Uterus (tissue), 4 donors: ENCODE measurements around the gene SPATA31D4. TPM values are rescaled to one million over a fixed set of nuclear protein-coding genes. Genes with fewer than 3 reads are reported as not detected.

Experiments used
- DNase-seq, 2 donors: peaks; one replicate each; pipeline ENCODE4 v3.0.0-alpha.2; 2019 to 2020
- H3K27ac ChIP-seq, 2 donors: fragments of 200-600 bp; sonication (generic); 1 replicate in 1 of 2; 2 replicates in 1 of 2; pipeline ENCODE4 v1.5.1; 2016 to 2018
- H3K27me3 ChIP-seq, 2 donors: fragments of 200-600 bp; sonication (generic); one replicate each; pipeline ENCODE4 v1.5.1; 2018 to 2019; ENCODE audit warnings: control low read depth in 1 of 2
- H3K36me3 ChIP-seq, 2 donors: fragments of 200-600 bp; sonication (generic); one replicate each; pipeline ENCODE4 v1.5.1; 2019; ENCODE audit warnings: control low read depth in 1 of 2
- H3K4me1 ChIP-seq, 2 donors: fragments of 200-600 bp; sonication (generic); one replicate each; pipeline ENCODE4 v1.5.1; 2018 to 2019; ENCODE audit warnings: control low read depth in 1 of 2
- H3K4me3 ChIP-seq, 2 donors: fragments of 200-600 bp; sonication (generic); 1 replicate in 1 of 2; 2 replicates in 1 of 2; pipeline ENCODE4 v1.5.1; 2018 to 2019; ENCODE audit warnings: mild to moderate bottlenecking in 1 of 2
- H3K9me3 ChIP-seq, 2 donors: fragments of 200-600 bp; sonication (generic); one replicate each; pipeline ENCODE4 v1.5.1; 2019; ENCODE audit warnings: control low read depth in 1 of 2
- CTCF ChIP-seq, 4 experiments: fragments of 200-600 bp in 2 of 4; fragments of 450-650 bp in 2 of 4; sonication (generic) in 2 of 4; IDR thresholded peaks; one replicate each; pipeline ENCODE4 v1.5.1; 2016 to 2019; ENCODE audit warnings: antibody characterized with exemption in 4 of 4, mild to moderate bottlenecking in 2 of 4, moderate library complexity in 1 of 4
- POLR2A ChIP-seq, 2 donors: fragments of 450-650 bp; IDR thresholded peaks; one replicate each; pipeline ENCODE4 v1.6.1; 2016; ENCODE audit warnings: antibody characterized with exemption in 2 of 2, mild to moderate bottlenecking in 1 of 2, moderate library complexity in 1 of 2
- intact Hi-C: fragments of 100-400 bp; cut with DNase I; formaldehyde crosslinking; loops from one replicate; pipeline ENCODE4 v1.15.1; 2023; ENCODE audit warnings: low total_unique reads
- small RNA-seq: library from RNA; depleted of rRNA; stranded (forward); fragments of <200 nt; gene quantifications from one replicate; pipeline ENCODE3, GENCODE V24; 2016
- total RNA-seq, 4 donors: library from RNA; depleted of rRNA in 3 of 4; stranded (reverse); fragments of >200 nt in 3 of 4; gene quantifications; one replicate each; pipeline versions ENCODE4 v1.1.0 to v1.2.4, GENCODE V29; 2014 to 2023
- donor health status: DM: yes; HTN: yes; CAD: no.

The SPATA31D4 gene
- total RNA-seq, 4 donors from 2014 or later: not detected

- no peak for DNase-seq
- intact Hi-C loops: no loop called here
- TF ChIP-seq CTCF (IDR thresholded peaks at IDR 0.05): no peak
- no peak for TF ChIP-seq POLR2A (IDR thresholded peaks at IDR 0.05)
- no peaks in the 10 kb centered on the region for H3K27me3 ChIP-seq
- H3K4me3 ChIP-seq: no peak overlapping the region
- no peak overlapping the region for H3K27ac ChIP-seq
- no peaks in the 10 kb centered on the region for H3K4me1 ChIP-seq
- H3K36me3 ChIP-seq: no peaks in the 10 kb centered on the region
- no peaks in the 10 kb centered on the region for H3K9me3 ChIP-seq
These were observed 52.3 kb downstream of the SPATA31D4 start for GRCh38 chr9:81980568-81980967.

- TF ChIP-seq POLR2A (IDR thresholded peaks at IDR 0.05) (no peak), CTCF (IDR thresholded peaks at IDR 0.05) (no peak)
- H3K36me3 ChIP-seq: no peaks in the 10 kb centered on the region
- H3K27me3 ChIP-seq: no peaks in the 10 kb centered on the region
- no peaks in the 10 kb centered on the region for H3K9me3 ChIP-seq
- DNase-seq: no peak
- H3K4me1 ChIP-seq: no peaks in the 10 kb centered on the region
- H3K27ac ChIP-seq: no peak overlapping the region
- intact Hi-C loops: no loop called here
- H3K4me3 ChIP-seq: no peak overlapping the region
These were observed 53.7 kb downstream of the SPATA31D4 start for GRCh38 chr9:81981883-81982282.

Small RNA genes within 50 kb of the gene (small RNA-seq; reads per million reads assigned to genes)
- not detected for gene RF00189
- not detected for gene RNA5SP287

Other genes starting within 250 kb of the SPATA31D4 start
- gene TLE1, start 238.9 kb upstream of the SPATA31D4 start, total RNA-seq: 100 to 1,000 TPM in 1 of 4 donors, 10 to 100 TPM in 3; 31.0 to 124 (median 62.6) TPM
- under 1 TPM in 1 of 4 donors, not detected in 3; 0.07 TPM for gene SPATA31D3, start 15.1 kb downstream of the SPATA31D4 start, total RNA-seq
- under 1 TPM in 1 of 4 donors, not detected in 3; 0.07 TPM for gene SPATA31D1, start 60.3 kb downstream of the SPATA31D4 start, total RNA-seq